HG02885 (cell line): ENCODE measurements around the gene TSKU.
"Not testable (repeated sequence)": the region's sequence is repeated elsewhere in the genome, so short reads cannot be mapped to it uniquely, and the experiment has no call there.

Experiments used
- ATAC-seq: cut with Tn5 transposase; IDR thresholded peaks from one replicate; pipeline ENCODE4 v1.9.1; 2021; ENCODE audit warnings: mild to moderate bottlenecking; ENCODE audit not compliant: unreplicated experiment, poor library complexity

TSKU gene

GRCh38 chr11:76821396-76821795 is 38.2 kb downstream of the TSKU start:
- ATAC-seq = not testable (repeated sequence)

- ATAC-seq = no peak
Observed at GRCh38 chr11:76822406-76822805, 39.2 kb downstream of the TSKU start.

- no peak for ATAC-seq
Observed at GRCh38 chr11:76823481-76824028, 40.4 kb downstream of the TSKU start.

- no peak for ATAC-seq
Observed at GRCh38 chr11:76824083-76824939, 41.2 kb downstream of the TSKU start.

GRCh38 chr11:76824980-76825725 is 42.0 kb downstream of the TSKU start:
- no peak for ATAC-seq

- no peak for ATAC-seq
Observed at GRCh38 chr11:76825726-76826396, 42.7 kb downstream of the TSKU start.

- ATAC-seq = not testable (repeated sequence)
Observed at GRCh38 chr11:76826508-76826907, 43.4 kb downstream of the TSKU start.

- ATAC-seq = not testable (repeated sequence)
Observed at GRCh38 chr11:76827005-76827404, 43.8 kb downstream of the TSKU start.

GRCh38 chr11:76830639-76831327 is 47.6 kb downstream of the TSKU start:
- no peak for ATAC-seq

GRCh38 chr11:76831686-76832310 is 48.6 kb downstream of the TSKU start:
- ATAC-seq = no peak

GRCh38 chr11:76832361-76832760 is 49.2 kb downstream of the TSKU start:
- ATAC-seq = no peak

GRCh38 chr11:76834151-76834550 is 51.0 kb downstream of the TSKU start:
- no peak for ATAC-seq

- no peak for ATAC-seq
Observed at GRCh38 chr11:76835036-76835435, 51.9 kb downstream of the TSKU start.

GRCh38 chr11:76835928-76836612 is 52.9 kb downstream of the TSKU start:
- ATAC-seq = no peak

- ATAC-seq = no peak
Observed at GRCh38 chr11:76836613-76837291, 53.6 kb downstream of the TSKU start.

- no peak for ATAC-seq
Observed at GRCh38 chr11:76837696-76838677, 54.8 kb downstream of the TSKU start.

GRCh38 chr11:76838678-76839068 is 55.5 kb downstream of the TSKU start:
- no peak for ATAC-seq
